ENCODE results near the gene SYTL1. TPM values are rescaled to one million over a fixed set of nuclear protein-coding genes. Genes with fewer than 3 reads are reported as not detected.
A peak's percentile ranks its signal among the peaks of the same experiment; 100 is the strongest.
"Not testable (repeated sequence)": the region's sequence is repeated elsewhere in the genome, so short reads cannot be mapped to it uniquely, and the experiment has no call there.

The SYTL1 gene
- total RNA-seq, 1 experiment from 2014 or later = 0.12 TPM

DNA sequence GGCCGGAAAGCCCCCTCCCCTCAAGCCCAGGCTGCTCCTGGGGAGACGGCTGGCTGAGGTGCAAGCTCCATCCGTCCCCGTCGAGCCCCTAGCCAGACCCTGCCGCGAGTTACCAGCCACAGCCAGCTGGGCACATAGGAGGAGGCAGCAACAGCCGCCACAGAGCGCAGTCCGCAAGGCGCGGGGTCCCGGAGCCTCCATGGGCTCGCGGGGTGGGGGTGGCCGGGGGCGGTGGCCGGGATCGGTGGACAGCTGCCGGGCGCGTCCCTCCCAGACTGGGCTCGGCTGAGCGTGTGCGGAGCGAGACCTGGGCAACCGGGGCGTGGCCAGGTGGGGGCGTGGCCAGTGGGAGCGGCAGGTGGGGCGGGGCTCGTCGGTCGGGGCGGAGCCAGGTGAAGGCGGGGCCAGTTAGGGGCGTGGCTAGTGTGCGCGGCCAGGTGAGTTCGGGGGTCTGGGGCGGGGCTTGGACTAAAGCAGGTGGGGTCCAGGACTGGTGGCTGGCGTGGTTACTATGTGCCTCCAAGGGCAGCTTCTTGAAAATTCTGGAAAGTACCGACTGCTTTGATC, 41.3 kb downstream of the SYTL1 start, which contains the start of gene CD164L2:
Gene CD164L2, minus strand, starts transcription at position 295 of the 567 bp plus-strand sequence. Its CDS starts 94 bp downstream, at position 201.
- DNase-seq (ENCODE audit: low read depth) = no peak

DNA sequence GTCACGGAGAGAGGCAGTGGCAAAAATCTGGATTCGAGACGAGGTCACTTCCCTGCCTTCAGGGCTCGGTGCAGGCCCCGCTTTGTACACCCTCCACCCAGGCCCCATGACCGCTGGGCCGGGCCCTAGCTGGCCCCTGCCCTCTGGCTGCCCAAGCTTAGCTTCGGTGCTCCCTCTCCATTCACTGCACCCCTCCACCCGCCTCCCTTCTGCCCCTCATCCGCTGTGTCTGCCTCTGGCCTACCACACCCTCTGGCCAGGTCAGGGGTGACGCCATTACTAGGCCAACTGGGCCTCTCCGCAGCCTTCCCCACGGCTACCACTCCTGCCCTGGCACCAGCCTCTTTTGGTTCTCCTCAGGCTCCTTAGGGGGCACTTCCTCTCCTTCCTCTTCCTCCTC, 41.8 kb downstream of the SYTL1 start:
- DNase-seq (ENCODE audit: low read depth) = no peak

DNA sequence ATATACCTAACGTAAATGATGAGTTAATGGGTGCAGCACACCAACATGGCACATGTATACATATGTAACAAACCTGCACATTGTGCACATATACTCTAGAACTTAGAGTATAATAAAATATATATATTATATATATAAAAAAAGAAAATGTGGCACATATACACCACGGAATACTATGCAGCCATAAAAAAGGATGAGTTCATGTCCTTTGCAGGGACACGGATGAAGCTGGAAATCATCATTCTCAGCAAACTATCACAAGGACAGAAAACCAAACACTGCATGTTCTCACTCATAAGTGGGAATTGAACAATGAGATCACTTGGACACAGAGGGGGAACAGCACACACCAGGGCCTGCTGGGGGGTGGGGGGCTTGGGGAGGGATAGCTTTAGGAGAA, 43.0 kb downstream of the SYTL1 start:
- DNase-seq (ENCODE audit: low read depth) = not testable (repeated sequence)

DNA sequence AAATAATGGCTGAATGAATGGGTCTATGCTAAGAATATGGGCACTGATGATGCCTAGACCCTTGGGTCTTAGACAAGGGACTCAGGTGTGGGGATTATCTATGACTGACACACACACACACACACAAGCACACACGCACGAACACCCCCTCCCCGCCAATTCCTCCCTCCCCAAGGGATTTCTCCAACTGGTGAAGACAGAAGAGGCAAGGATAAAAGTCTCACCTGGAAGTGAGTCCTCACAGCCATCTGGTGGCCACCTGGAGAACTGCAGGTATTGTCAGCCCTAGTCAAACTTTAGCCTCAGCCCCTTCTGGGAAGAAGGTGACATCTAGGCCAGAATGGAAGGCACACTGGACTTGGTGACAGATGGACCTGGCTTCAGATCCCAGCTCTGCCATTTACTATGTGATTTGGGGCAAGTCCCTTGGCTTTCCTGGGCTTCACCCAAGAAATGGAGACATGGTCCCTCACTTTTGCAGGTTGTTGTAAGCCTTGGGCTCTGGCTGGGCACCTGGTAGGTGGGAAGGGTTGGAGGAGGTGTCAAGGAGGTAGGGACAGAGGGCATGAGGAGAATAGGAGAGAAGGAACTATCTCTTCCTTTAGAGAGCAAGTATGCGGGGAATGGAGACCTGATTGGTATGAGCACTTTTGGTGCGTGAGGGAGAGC, 46.6 kb downstream of the SYTL1 start:
- peak; percentile 46 for DNase-seq (ENCODE audit: low read depth)

DNA sequence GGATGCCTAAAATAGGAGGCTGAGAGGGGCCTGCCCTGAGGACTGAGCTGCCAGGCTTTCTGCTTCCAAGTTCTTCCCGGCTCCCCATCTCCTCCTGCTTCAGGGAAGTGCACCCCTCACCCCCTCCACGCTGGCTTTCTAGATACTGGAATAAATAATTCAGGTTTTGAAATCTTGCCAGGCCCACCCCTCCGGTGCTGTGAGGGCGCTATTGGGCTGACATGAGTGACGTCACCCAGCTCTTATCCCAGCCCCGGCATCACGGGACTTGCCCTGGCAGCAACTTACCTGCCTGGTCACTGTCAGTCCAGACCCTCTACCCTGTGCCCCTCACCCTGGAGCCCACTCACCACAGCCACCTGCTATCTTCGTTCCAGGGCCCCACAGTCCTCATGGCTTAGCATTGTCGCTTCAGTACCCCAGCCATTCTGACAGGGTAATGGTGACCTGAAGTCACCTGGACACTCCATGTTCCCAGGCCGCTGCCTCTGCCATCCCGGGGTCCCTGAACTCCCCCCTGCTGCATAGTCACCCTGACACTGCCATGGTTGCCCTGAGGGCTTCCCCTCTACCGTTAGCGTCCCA, 49.8 kb downstream of the SYTL1 start:
- peak; percentile 54 for DNase-seq (ENCODE audit: low read depth)

DNA sequence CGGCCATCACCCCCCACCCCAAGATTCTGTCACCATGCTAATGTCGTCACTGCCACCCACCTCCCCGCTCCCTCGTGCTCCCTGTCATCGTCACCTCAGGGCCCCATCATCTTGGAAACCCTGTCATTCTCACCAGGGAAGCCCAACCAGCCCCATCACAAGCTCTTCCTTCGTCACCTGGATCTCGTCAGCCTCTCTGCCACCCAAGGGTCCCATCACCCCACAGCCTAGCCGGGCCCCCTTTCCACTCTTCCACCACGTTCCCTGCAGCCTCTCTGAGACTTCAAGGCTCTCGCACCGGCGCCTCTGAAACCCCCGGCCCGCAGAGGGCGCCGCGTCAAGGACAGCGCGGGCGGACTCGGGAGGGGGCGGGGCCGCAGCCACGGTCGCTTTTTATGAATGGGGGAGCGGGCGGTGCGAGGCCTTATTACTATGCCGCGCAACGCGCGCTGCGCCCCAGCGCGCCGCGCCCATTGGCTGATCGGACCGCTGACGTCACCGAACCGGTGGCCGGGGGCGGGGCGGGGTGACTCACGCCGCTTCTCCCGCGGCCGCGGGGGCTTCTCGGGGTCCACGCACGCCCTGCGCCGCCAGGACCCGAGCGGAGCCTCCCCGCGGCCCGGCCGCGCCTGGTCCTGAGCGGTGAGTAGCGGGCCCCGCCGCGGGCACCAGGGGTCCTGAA, 50.4 kb downstream of the SYTL1 start, which contains the start of gene GPR3:
Gene GPR3, plus strand, starts transcription at position 527 of the 682 bp plus-strand sequence. CDS start 1,177 bp downstream, outside the sequence.
- DNase-seq (ENCODE audit: low read depth) = peak; percentile 92

DNA sequence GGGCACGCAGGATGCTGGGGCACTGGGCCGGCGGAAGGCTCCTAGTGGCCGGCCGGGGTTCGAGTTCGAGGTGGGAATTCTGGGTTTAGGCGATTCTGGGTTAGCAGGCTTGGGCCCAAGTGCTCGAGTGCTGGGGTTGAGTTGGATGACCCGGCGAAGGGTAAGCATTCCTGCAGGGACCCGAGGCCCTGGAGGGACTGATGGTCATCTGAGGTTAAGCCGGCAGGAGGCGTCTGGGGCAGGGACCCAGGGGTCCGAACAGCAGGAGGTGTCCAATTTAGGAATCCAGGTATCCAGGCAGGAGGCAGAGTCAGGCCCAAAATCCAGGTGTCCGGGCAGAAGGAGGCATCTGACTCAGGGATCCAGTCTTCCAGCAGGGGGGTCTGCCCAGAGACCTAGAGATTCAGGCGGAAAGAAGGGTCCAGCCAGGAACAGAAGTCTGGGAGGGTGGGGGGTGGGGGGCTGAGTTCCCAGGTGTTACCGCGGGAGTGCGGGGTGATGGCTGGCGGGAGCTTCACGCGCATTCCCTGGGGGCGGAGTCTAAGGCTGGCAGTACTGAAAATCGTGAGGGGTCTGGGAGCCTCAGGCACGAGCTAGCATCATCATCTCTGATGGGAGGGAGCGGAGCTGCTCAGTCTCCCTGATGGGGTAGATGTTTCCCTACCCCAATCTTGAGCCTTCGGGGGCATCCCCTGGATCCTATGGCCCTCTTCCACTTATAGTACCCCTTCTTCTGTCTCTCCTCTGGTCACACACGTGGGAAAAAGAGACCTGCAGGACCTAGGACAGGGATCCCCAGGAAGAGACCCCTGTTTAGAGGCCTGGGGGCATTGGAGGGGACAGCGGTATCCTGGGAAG, 51.2 kb downstream of the SYTL1 start:
- DNase-seq (ENCODE audit: low read depth) = no peak

DNA sequence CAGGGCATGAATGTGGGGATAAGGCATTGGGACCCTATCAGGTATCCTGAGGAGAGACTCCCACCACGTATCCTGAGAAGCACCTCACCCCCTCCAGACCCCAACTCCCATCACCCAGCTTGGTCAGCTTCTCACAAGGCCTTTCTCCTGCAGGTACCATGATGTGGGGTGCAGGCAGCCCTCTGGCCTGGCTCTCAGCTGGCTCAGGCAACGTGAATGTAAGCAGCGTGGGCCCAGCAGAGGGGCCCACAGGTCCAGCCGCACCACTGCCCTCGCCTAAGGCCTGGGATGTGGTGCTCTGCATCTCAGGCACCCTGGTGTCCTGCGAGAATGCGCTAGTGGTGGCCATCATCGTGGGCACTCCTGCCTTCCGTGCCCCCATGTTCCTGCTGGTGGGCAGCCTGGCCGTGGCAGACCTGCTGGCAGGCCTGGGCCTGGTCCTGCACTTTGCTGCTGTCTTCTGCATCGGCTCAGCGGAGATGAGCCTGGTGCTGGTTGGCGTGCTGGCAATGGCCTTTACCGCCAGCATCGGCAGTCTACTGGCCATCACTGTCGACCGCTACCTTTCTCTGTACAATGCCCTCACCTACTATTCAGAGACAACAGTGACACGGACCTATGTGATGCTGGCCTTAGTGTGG, 51.9 kb downstream of the SYTL1 start:
- DNase-seq (ENCODE audit: low read depth) = no peak

DNA sequence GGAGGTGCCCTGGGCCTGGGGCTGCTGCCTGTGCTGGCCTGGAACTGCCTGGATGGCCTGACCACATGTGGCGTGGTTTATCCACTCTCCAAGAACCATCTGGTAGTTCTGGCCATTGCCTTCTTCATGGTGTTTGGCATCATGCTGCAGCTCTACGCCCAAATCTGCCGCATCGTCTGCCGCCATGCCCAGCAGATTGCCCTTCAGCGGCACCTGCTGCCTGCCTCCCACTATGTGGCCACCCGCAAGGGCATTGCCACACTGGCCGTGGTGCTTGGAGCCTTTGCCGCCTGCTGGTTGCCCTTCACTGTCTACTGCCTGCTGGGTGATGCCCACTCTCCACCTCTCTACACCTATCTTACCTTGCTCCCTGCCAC, 52.4 kb downstream of the SYTL1 start:
- DNase-seq (ENCODE audit: low read depth) = no peak

DNA sequence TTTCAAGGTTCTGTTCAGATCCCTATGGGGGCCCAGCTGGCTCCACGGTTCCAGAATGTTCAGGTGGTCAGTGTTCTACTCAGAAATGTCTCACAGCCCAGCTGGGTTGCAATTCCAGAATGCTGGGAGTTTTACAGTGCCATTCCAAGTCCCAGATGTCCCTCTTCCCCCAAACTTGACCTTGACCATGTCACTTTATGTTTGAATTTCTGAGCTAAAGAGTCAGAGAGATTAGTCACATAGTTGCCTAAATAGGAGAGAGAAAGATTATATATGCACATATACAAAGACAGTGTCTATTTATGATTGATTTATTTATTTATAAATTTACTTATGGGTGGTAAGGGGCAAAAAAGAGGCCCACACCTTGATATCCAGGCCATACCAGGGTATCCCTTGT, 53.1 kb downstream of the SYTL1 start:
- DNase-seq (ENCODE audit: low read depth) = no peak

DNA sequence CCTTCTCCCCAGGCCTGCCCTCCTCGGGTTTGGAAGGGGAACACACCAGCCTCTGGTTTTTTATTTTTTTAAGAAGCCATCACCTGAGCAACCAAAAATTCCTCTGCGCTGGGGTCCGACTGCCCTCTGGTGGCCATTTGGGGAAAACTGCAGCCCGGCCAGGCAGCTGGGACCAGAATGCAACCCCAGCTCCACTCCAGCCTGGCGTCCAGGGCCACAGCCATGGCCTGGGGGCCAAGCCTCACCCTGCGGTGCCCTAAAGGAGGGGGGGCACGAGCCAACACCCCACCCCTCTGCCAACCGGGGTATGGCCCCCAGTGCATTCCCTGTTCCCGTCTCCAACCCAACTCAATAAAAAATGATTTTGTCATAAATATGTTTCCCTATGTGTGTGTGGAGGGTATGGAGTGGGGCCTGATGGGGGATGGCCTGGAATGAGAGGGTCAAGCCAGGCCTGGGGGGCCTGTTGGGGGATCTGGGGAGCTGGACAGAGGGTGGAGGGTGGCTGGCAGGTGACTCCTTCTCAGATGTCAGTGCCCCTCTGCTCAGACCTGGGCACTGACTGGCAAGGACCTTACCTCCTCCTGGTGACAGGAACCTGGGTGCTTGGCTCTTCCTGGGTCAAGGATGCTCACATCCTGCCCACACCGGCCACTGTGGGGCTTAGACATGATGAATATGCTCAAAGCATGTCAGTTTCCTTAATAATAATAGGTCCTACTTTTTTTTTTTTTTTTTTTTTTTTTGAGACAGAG, 53.8 kb downstream of the SYTL1 start:
- DNase-seq (ENCODE audit: low read depth) = peak; percentile 61

DNA sequence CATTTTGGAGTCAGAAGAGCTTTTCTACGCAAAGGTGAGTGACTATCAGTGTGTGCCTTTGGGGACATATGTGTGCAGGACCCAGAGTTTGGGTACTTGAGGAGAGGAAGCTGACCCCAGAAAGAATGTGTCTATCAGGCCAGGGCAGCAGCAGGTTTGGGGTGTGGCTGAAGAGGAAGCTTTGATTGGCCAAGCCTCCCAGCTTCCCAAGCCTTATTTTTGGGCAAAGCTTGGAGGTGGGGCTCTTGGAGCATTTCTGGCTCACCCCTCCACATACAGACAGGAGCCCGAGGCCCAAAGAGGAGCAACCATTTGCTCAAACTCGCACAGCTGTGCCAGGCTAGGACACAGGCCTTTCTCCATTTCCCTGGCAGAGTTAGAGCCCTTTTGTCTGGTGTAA, 55.3 kb downstream of the SYTL1 start:
- no peak for DNase-seq (ENCODE audit: low read depth)

DNA sequence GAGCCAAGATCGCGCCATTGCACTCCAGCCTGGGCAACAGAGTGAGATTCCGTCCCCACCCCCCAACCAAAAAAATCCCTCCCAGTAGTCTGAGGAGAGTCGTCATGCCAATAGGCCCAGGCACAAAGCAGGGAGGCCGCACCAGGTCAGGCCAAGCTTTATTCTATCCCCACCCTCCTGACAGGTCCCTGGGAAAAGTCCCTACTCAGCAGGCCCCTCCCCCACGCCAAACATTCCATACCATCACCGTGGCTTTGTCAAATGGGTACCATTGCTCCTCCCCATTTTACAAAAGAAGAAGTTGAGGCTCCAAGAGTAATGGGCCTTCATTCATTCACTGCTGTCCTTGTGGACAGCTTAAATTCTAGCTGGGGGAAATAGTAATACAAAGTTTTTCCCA, 55.9 kb downstream of the SYTL1 start:
- no peak for DNase-seq (ENCODE audit: low read depth)

DNA sequence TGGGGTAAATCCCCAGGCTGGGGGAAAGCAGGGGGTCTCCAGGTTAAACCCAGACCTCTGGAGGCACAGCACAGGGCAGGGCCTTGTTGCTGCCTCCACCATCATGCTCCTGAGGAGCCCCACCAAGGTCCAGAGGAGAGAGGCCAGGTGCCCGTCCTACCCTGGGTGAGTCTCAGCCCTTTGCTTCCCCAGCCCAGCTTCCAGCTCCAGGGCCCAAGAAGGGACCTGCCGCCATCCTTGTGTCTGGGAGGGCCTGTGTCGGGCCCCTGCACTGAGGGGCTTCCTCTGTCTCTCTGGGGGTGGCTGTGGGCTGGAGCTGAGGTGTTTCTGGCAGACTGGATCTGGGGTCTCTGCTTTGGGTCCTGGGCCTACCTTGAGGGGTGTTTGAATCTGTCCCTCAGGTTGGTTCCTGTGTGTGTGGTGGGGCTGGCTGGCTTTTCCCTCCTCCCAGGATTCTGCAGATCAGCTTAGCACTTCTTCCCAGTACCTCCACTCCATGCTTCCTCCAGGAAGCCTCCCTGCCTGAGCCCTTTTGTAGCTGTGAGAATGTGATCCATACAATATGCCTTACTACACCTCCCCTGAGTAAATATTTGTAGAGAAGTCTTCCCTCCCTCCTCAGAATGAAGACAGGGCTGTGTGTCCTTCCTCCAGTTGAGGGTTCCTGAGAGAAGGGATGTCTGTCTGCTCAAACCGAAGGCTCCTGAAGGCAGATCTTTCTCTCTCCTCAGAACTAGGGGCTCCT, 56.8 kb downstream of the SYTL1 start:
- no peak for DNase-seq (ENCODE audit: low read depth)

DNA sequence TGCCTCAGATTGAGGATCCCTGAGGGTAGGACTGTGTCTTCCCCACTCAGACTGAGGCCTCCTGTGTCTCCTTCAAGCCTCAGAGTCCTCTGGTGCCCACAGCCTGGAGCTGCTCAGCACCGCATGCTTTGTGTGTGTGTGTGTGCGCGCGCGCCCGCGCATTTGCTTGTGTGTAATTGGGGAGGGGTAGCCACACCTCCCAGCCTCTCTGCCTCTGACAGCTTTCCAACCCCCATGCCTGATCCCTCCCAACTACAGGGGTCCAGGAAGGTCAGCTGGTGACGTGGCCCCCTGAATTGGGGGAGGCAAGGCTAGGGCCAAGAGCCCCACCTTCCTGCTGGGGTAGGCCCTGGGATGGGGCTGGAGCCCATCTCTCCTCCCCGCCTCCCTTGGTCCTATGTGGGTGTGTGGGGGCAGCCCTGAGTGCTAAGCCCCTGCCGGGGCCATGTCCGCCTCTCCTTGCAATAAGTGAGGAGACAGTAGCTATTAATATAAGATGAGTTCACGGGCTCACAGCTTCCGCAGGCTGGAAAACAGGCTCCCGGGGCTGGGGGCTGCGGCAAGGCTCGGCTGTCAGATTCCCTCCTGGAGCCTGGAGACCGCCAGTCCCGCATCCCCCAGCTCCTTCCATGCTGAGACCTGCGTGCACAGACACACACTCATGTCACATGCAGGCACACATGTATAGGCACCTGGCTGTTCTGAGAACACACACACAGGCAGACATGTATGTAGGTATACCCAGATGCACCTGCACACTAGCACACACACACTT, 57.6 kb downstream of the SYTL1 start:
- no peak for DNase-seq (ENCODE audit: low read depth)

DNA sequence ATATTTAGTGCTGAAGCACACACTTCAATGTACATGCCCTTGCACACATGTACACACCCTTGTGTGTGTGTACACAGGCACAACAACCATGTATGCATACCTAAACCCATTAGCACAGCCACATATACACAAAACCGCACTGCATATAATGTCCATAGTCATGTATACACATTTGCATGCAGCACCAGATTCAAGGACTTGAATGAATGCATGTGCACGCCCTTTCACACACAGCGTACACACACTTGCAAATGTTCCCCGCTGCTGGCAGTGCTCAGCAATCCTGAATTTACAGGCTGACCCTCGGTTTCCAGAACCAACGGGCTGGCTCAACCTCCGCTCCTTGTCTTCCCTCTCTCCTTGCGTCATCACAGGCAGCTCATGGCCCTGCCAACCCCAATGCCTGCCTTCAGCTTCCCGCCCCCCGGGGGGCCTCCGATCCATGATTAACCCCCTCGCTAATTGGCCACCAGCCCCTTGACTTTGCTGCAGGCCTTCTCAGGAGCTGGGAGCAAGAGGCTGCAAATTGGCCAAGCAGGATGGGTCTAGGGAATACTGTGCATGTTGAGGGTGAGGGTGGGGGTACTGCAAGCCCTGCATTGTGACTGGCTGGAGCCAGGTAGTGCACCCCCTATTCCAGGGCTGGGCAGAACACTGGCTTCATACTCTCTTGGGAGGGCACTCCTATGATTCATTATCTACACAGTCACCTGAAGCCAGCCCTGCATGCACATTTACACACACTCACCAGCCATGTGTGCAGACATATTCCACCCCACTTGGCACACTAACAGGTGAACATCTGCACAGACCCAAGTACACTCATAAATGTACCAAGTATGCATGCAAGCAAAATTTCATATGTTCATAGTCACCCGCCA, 58.5 kb downstream of the SYTL1 start:
- no peak for DNase-seq (ENCODE audit: low read depth)

DNA sequence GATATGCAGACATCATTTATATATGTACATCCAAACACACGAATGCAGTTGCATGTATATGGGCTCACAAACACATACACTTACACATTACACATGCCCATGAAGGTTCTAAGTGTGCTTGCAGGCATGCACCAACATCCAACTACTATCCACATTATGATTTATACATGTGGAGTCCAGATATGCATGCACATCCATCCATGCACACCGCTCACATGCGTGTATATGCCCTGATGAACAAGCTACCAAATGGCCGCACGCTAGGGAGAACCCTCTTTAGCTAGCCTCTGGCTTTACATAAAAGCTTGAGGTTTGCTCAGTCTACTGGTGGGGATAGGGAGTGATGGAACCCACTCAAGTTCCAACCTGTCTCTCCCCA, 59.1 kb downstream of the SYTL1 start:
- no peak for DNase-seq (ENCODE audit: low read depth)

DNA sequence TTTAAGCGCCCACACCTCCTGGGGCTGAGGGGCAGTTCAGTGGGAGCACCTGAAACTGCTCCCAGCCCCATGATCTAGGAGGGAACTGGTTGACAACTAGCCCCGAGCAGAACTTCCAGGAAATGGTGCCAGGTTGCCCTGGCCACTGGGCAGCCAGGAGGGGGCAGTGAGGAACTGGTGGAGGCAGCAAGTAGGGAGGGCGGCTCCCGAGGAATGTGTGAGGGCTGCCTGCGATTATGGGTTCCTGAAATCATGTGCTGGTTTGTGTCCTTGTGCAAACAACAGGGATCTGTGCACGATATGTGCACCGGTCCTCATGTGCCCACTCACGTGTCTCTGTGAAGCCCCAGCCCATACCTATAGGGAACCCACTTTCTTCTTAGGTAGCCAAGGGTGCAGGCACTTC, 60.5 kb downstream of the SYTL1 start:
- peak; percentile 48 for DNase-seq (ENCODE audit: low read depth)

All from RPMI7951 (cell line).